SK-N-SH treated with all-trans-retinoic acid at 6 μM for 48 hours (cell line): Measurements from ENCODE around the gene SIM2.

ENCODE experiments used
- ESRRG ChIP-seq: fragments of 250-450 bp; sonication (Bioruptor Pico); IDR thresholded peaks from 2 replicates; pipeline ENCODE4 v1.6.1; 2021; ENCODE audit warnings: mild to moderate bottlenecking
- GLIS3 ChIP-seq: fragments of 250-450 bp; sonication (Bioruptor Pico); IDR thresholded peaks from 2 replicates; pipeline ENCODE4 v1.5.0; 2020; ENCODE audit warnings: mild to moderate bottlenecking, moderate library complexity
- RARB ChIP-seq: fragments of 250-450 bp; sonication (Bioruptor Pico); IDR thresholded peaks from 2 replicates; pipeline ENCODE4 v1.8.0; 2021; ENCODE audit warnings: mild to moderate bottlenecking, moderate library complexity
- ZC3H10 ChIP-seq: fragments of 250-450 bp; sonication (Bioruptor Pico); IDR thresholded peaks from 2 replicates; pipeline ENCODE4 v1.5.1; 2021; ENCODE audit warnings: mild to moderate bottlenecking, moderate library complexity
- ZFP3 ChIP-seq: fragments of 250-450 bp; sonication (Bioruptor Pico); IDR thresholded peaks from 2 replicates; pipeline ENCODE4 v1.5.0; 2020; ENCODE audit warnings: mild to moderate bottlenecking, moderate library complexity
- ZNF565 ChIP-seq: fragments of 450-650 bp; formaldehyde crosslinking; conservative IDR thresholded peaks from 2 replicates; pipeline ENCODE4 v1.5.0; 2020; ENCODE audit warnings: low read depth, mild to moderate bottlenecking, moderate library complexity
- TF ChIP-seq, protein P1 (sequence below): fragments of 250-450 bp; sonication (Bioruptor Pico); IDR thresholded peaks from 2 replicates; pipeline ENCODE4 v1.5.0; 2020; ENCODE audit warnings: mild to moderate bottlenecking, moderate library complexity
- TF ChIP-seq, protein P2 (sequence below): fragments of 250-450 bp; sonication (Bioruptor Pico); IDR thresholded peaks from 2 replicates; pipeline ENCODE4 v1.8.0; 2020; ENCODE audit warnings: mild to moderate bottlenecking, moderate library complexity, borderline replicate concordance

DNA sequence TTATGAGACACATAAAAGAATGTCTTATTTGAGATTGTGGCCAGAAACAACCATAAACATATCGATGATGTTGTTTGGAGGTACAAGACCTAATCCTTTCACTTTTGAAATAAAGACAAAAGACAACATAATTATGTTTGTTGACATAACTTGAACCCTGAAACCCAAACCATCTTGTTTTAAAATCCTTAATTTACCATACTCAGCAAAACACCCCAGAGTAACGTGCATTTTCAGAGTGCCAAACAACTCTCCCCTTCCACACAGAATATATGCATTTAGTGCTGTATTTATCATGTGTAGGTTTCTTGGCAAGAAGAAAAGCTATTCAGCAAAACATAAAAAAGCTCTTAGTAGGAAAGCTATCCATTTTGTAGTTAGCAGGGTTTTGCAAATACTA, 17.5 kb downstream of the SIM2 start:
- TF ChIP-seq RARB (CRISPR knock-in tag) (no peak), ESRRG (CRISPR knock-in tag) (no peak), ZFP3 (CRISPR knock-in tag) (no peak), GLIS3 (CRISPR knock-in tag) (no peak), ZNF565 (CRISPR knock-in tag) (no peak), ZC3H10 (CRISPR knock-in tag) (no peak)
- TF ChIP-seq, protein P1, sequence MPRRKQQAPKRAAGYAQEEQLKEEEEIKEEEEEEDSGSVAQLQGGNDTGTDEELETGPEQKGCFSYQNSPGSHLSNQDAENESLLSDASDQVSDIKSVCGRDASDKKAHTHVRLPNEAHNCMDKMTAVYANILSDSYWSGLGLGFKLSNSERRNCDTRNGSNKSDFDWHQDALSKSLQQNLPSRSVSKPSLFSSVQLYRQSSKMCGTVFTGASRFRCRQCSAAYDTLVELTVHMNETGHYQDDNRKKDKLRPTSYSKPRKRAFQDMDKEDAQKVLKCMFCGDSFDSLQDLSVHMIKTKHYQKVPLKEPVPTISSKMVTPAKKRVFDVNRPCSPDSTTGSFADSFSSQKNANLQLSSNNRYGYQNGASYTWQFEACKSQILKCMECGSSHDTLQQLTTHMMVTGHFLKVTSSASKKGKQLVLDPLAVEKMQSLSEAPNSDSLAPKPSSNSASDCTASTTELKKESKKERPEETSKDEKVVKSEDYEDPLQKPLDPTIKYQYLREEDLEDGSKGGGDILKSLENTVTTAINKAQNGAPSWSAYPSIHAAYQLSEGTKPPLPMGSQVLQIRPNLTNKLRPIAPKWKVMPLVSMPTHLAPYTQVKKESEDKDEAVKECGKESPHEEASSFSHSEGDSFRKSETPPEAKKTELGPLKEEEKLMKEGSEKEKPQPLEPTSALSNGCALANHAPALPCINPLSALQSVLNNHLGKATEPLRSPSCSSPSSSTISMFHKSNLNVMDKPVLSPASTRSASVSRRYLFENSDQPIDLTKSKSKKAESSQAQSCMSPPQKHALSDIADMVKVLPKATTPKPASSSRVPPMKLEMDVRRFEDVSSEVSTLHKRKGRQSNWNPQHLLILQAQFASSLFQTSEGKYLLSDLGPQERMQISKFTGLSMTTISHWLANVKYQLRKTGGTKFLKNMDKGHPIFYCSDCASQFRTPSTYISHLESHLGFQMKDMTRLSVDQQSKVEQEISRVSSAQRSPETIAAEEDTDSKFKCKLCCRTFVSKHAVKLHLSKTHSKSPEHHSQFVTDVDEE (CRISPR knock-in tag) = no peak
- TF ChIP-seq, protein P2, sequence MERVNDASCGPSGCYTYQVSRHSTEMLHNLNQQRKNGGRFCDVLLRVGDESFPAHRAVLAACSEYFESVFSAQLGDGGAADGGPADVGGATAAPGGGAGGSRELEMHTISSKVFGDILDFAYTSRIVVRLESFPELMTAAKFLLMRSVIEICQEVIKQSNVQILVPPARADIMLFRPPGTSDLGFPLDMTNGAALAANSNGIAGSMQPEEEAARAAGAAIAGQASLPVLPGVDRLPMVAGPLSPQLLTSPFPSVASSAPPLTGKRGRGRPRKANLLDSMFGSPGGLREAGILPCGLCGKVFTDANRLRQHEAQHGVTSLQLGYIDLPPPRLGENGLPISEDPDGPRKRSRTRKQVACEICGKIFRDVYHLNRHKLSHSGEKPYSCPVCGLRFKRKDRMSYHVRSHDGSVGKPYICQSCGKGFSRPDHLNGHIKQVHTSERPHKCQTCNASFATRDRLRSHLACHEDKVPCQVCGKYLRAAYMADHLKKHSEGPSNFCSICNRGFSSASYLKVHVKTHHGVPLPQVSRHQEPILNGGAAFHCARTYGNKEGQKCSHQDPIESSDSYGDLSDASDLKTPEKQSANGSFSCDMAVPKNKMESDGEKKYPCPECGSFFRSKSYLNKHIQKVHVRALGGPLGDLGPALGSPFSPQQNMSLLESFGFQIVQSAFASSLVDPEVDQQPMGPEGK = no peak
